Mucosa of stomach (tissue), 1 donor: ENCODE data around the gene CD27.
"Not testable (repeated sequence)": the region's sequence is repeated elsewhere in the genome, so short reads cannot be mapped to it uniquely, and the experiment has no call there.

Experiments
- H3K27me3 ChIP-seq: one replicate; pipeline ENCODE4 v1.7.0; 2013; ENCODE audit warnings: mild to moderate bottlenecking, low read length; ENCODE audit not compliant: control insufficient read depth, insufficient read depth
- H3K36me3 ChIP-seq: one replicate; pipeline ENCODE4 v1.7.0; 2013; ENCODE audit warnings: low read length; ENCODE audit not compliant: control insufficient read depth, insufficient read depth
- H3K4me1 ChIP-seq: one replicate; pipeline ENCODE4 v1.7.0; 2013; ENCODE audit warnings: mild to moderate bottlenecking, low read length; ENCODE audit not compliant: control insufficient read depth, insufficient read depth
- H3K4me3 ChIP-seq: one replicate; pipeline ENCODE4 v1.7.0; 2013; ENCODE audit warnings: low read length
- H3K9ac ChIP-seq: one replicate; pipeline ENCODE4 v1.7.0; 2013; ENCODE audit warnings: mild to moderate bottlenecking, low read length, moderate library complexity
- H3K9me3 ChIP-seq: one replicate; pipeline ENCODE4 v1.7.0; 2013; ENCODE audit warnings: mild to moderate bottlenecking, low read length, moderate library complexity; ENCODE audit not compliant: control insufficient read depth
- donor health status: Pancreatic carcinoma.

The CD27 gene

GRCh38 chr12:6478416-6478815, 33.7 kb downstream of the CD27 start:
- H3K36me3 ChIP-seq: no peaks in the 10 kb centered on the region
- no peak overlapping the region for H3K9ac ChIP-seq
- H3K4me3 ChIP-seq: no peak overlapping the region
- H3K9me3 ChIP-seq: no peaks in the 10 kb centered on the region
- H3K27me3 ChIP-seq: no peaks in the 10 kb centered on the region
- no peaks in the 10 kb centered on the region for H3K4me1 ChIP-seq

- H3K27me3 ChIP-seq: no peaks in the 10 kb centered on the region
- peaks cover 8% of the 10 kb centered on the region for H3K4me1 ChIP-seq
- no peak overlapping the region for H3K9ac ChIP-seq
- H3K9me3 ChIP-seq: no peaks in the 10 kb centered on the region
- H3K4me3 ChIP-seq: no peak overlapping the region
- H3K36me3 ChIP-seq: no peaks in the 10 kb centered on the region
Measured at GRCh38 chr12:6488240-6488639, 43.5 kb downstream of the CD27 start.

GRCh38 chr12:6489449-6489848, 44.7 kb downstream of the CD27 start:
- Histone ChIP-seq H3K27me3 (no peaks in the 10 kb centered on the region), H3K4me3 (no peak overlapping the region), H3K36me3 (no peaks in the 10 kb centered on the region), H3K9ac (no peak overlapping the region), H3K9me3 (no peaks in the 10 kb centered on the region), H3K4me1 (peaks cover 8% of the 10 kb centered on the region)

GRCh38 chr12:6490673-6491072, 45.9 kb downstream of the CD27 start:
- H3K36me3 ChIP-seq, H3K27me3 ChIP-seq, H3K9ac ChIP-seq, H3K4me3 ChIP-seq, H3K9me3 ChIP-seq: not testable (repeated sequence)
- peaks cover 14% of the 10 kb centered on the region for H3K4me1 ChIP-seq

- Histone ChIP-seq H3K4me3 (peak within 1 kb of the TSS; percentile 99), H3K4me1 (peaks cover 14% of the 10 kb centered on the region)
Measured at GRCh38 chr12:6492838-6493496, 48.2 kb downstream of the CD27 start, which contains the start of gene MRPL51. TSS of gene MRPL51 (minus strand) at chr12:6493262. CDS start at chr12:6493136, 126 bp downstream.

GRCh38 chr12:6493497-6494257, 48.9 kb downstream of the CD27 start, which contains the start of gene NCAPD2:
TSS of gene NCAPD2 (plus strand) at chr12:6494102. CDS start at chr12:6495099, 997 bp downstream.
- peak within 1 kb of the TSS; percentile 98 for H3K9ac ChIP-seq
- H3K27me3 ChIP-seq: no peaks in the 10 kb centered on the region
- peaks cover 14% of the 10 kb centered on the region for H3K4me1 ChIP-seq
- H3K36me3 ChIP-seq: no peaks in the 10 kb centered on the region
- H3K4me3 ChIP-seq: peak within 1 kb of the TSS; percentile 99
- no peaks in the 10 kb centered on the region for H3K9me3 ChIP-seq

More at GRCh38 chr12:6492838-6493496, 48.2 kb downstream of the CD27 start, which contains the start of gene MRPL51:
- Histone ChIP-seq H3K9ac (peak within 1 kb of the TSS; percentile 98), H3K9me3 (no peaks in the 10 kb centered on the region), H3K36me3 (no peaks in the 10 kb centered on the region), H3K27me3 (no peaks in the 10 kb centered on the region)

GRCh38 chr12:6494258-6494743, 49.5 kb downstream of the CD27 start:
- H3K36me3 ChIP-seq: no peaks in the 10 kb centered on the region
- H3K9me3 ChIP-seq: no peaks in the 10 kb centered on the region
- H3K4me1 ChIP-seq: peaks cover 14% of the 10 kb centered on the region
- peak overlapping the region; percentile 98 for H3K9ac ChIP-seq
- no peaks in the 10 kb centered on the region for H3K27me3 ChIP-seq
- H3K4me3 ChIP-seq: peak overlapping the region; percentile 99

GRCh38 chr12:6494968-6495367, 50.2 kb downstream of the CD27 start:
- Histone ChIP-seq H3K36me3 (no peaks in the 10 kb centered on the region), H3K27me3 (no peaks in the 10 kb centered on the region), H3K4me3 (no peak overlapping the region), H3K9ac (no peak overlapping the region), H3K4me1 (peaks cover 14% of the 10 kb centered on the region), H3K9me3 (no peaks in the 10 kb centered on the region)

GRCh38 chr12:6497291-6497690, 52.5 kb downstream of the CD27 start:
- not testable (repeated sequence) for H3K9ac ChIP-seq, H3K36me3 ChIP-seq, H3K4me3 ChIP-seq, H3K27me3 ChIP-seq, H3K9me3 ChIP-seq
- H3K4me1 ChIP-seq: peaks cover 11% of the 10 kb centered on the region

GRCh38 chr12:6500466-6500865, 55.7 kb downstream of the CD27 start:
- no peak overlapping the region for H3K4me3 ChIP-seq
- H3K36me3 ChIP-seq: no peaks in the 10 kb centered on the region
- H3K9ac ChIP-seq: no peak overlapping the region
- H3K27me3 ChIP-seq: no peaks in the 10 kb centered on the region
- no peaks in the 10 kb centered on the region for H3K9me3 ChIP-seq
- no peaks in the 10 kb centered on the region for H3K4me1 ChIP-seq
